Left ventricle myocardium inferior (tissue), 1 donor: Measurements from ENCODE around the gene SMIM3. TPM values are rescaled to one million over a fixed set of nuclear protein-coding genes. Genes with fewer than 3 reads are reported as not detected.

Experiments
- DNase-seq: peaks from one replicate; pipeline ENCODE4 v3.0.0-alpha.2; 2020
- H3K27ac ChIP-seq: fragments of 200-600 bp; replicated peaks from 2 replicates; pipeline ENCODE4 v1.8.0; 2021
- H3K27me3 ChIP-seq: fragments of 200-600 bp; 2 replicates; pipeline ENCODE4 v1.8.0; 2021; ENCODE audit warnings: low read depth
- H3K36me3 ChIP-seq: fragments of 200-600 bp; 2 replicates; pipeline ENCODE4 v1.8.0; 2021
- H3K4me1 ChIP-seq: fragments of 200-600 bp; 2 replicates; pipeline ENCODE4 v1.8.0; 2021
- H3K4me3 ChIP-seq: fragments of 200-600 bp; 2 replicates; pipeline ENCODE4 v1.8.0; 2021; ENCODE audit warnings: mild to moderate bottlenecking, moderate library complexity
- H3K9me3 ChIP-seq: fragments of 200-600 bp; replicated peaks from 2 replicates; pipeline ENCODE4 v1.8.0; 2021
- intact Hi-C: fragments of 100-400 bp; cut with micrococcal nuclease; formaldehyde crosslinking; loops from one replicate; pipeline ENCODE4 v1.11.0; 2022
- total RNA-seq: library from RNA; stranded (reverse); fragmentation: NEBNext Ultra II Directional; extraction: Animal tissue kit (Norgen Biotek cat#: 25700); gene quantifications from one replicate; pipeline ENCODE4 v1.2.1, GENCODE V29; 2021
- TF ChIP-seq, protein P1 (sequence below): fragments of 200-600 bp; IDR thresholded peaks from 2 replicates; pipeline ENCODE4 v1.8.0; 2021; ENCODE audit warnings: antibody characterized with exemption, mild to moderate bottlenecking, borderline replicate concordance
- donor health status: DM: no; HTN: yes; CAD: no; lungs with severe emphysema.

The SMIM3 gene
- total RNA-seq, 1 donor from 2014 or later, result 15.7 TPM

GRCh38 chr5:150783422-150783928 is 4.9 kb downstream of the SMIM3 start:
- Histone ChIP-seq H3K36me3 (no peaks in the 10 kb centered on the region), H3K4me3 (peak overlapping the region; percentile 75), H3K27me3 (no peaks in the 10 kb centered on the region), H3K4me1 (peaks cover 83% of the 10 kb centered on the region), H3K9me3 (no peaks in the 10 kb centered on the region), H3K27ac (peak overlapping the region; percentile 96)
- DNase-seq, result peak; percentile 35
- TF ChIP-seq, protein P1, sequence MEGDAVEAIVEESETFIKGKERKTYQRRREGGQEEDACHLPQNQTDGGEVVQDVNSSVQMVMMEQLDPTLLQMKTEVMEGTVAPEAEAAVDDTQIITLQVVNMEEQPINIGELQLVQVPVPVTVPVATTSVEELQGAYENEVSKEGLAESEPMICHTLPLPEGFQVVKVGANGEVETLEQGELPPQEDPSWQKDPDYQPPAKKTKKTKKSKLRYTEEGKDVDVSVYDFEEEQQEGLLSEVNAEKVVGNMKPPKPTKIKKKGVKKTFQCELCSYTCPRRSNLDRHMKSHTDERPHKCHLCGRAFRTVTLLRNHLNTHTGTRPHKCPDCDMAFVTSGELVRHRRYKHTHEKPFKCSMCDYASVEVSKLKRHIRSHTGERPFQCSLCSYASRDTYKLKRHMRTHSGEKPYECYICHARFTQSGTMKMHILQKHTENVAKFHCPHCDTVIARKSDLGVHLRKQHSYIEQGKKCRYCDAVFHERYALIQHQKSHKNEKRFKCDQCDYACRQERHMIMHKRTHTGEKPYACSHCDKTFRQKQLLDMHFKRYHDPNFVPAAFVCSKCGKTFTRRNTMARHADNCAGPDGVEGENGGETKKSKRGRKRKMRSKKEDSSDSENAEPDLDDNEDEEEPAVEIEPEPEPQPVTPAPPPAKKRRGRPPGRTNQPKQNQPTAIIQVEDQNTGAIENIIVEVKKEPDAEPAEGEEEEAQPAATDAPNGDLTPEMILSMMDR, result no peak
- intact Hi-C loops, result no loop called here

- Histone ChIP-seq H3K27me3 (no peaks in the 10 kb centered on the region), H3K27ac (peak overlapping the region; percentile 96), H3K4me3 (no peak overlapping the region), H3K4me1 (peaks cover 84% of the 10 kb centered on the region), H3K9me3 (no peaks in the 10 kb centered on the region), H3K36me3 (no peaks in the 10 kb centered on the region)
- no peak for DNase-seq
- TF ChIP-seq, protein P1, result no peak
- intact Hi-C loops, result no loop called here
These were observed 7.4 kb downstream of the SMIM3 start for GRCh38 chr5:150785950-150786349.

GRCh38 chr5:150786876-150787275 is 8.3 kb downstream of the SMIM3 start:
- H3K27ac ChIP-seq, result peak overlapping the region; percentile 25
- H3K9me3 ChIP-seq, result no peaks in the 10 kb centered on the region
- intact Hi-C loops, result no loop called here
- H3K27me3 ChIP-seq, result no peaks in the 10 kb centered on the region
- H3K4me3 ChIP-seq, result peak overlapping the region; percentile 32
- no peaks in the 10 kb centered on the region for H3K36me3 ChIP-seq
- peaks cover 83% of the 10 kb centered on the region for H3K4me1 ChIP-seq
- TF ChIP-seq, protein P1, result no peak
- no peak for DNase-seq

GRCh38 chr5:150787656-150788055 is 9.1 kb downstream of the SMIM3 start:
- Histone ChIP-seq H3K4me1 (peaks cover 78% of the 10 kb centered on the region), H3K9me3 (no peaks in the 10 kb centered on the region), H3K27ac (peak overlapping the region; percentile 25), H3K4me3 (peak overlapping the region; percentile 32), H3K27me3 (no peaks in the 10 kb centered on the region), H3K36me3 (no peaks in the 10 kb centered on the region)
- TF ChIP-seq, protein P1, result no peak
- no peak for DNase-seq
- intact Hi-C loops, result no loop called here

DNA sequence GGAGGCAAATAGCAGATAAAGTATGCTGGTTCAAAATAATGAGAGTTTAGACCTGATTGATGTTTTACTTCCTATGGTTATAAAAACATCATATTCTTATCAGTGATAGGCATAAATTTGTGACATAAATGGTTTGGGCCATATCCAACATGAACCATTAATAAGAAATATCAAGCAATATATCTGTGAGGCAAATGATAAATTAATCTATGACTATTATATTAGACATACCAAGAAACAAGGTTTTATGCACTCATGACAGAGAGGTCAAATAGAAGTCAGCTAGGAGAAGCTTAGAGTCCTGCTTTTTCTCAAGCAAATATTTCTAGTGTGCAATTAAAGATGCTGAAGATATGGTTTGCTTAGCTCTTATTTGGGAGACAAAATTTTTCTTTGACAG is 10.4 kb downstream of the SMIM3 start:
- Histone ChIP-seq H3K27ac (no peak overlapping the region), H3K9me3 (no peaks in the 10 kb centered on the region), H3K36me3 (peaks cover 2% of the 10 kb centered on the region), H3K4me3 (peak overlapping the region; percentile 30), H3K27me3 (no peaks in the 10 kb centered on the region), H3K4me1 (peaks cover 74% of the 10 kb centered on the region)
- TF ChIP-seq, protein P1, result no peak
- DNase-seq, result no peak
- intact Hi-C loops, result no loop called here

GRCh38 chr5:150789450-150789849 is 10.9 kb downstream of the SMIM3 start:
- Histone ChIP-seq H3K4me3 (peak overlapping the region; percentile 30), H3K27me3 (no peaks in the 10 kb centered on the region), H3K4me1 (peaks cover 70% of the 10 kb centered on the region), H3K27ac (peak overlapping the region; percentile 53), H3K36me3 (peaks cover 5% of the 10 kb centered on the region), H3K9me3 (no peaks in the 10 kb centered on the region)
- TF ChIP-seq, protein P1, result no peak
- no peak for DNase-seq
- intact Hi-C loops, result no loop called here
